Adipose tissue (tissue), 3 donors: ENCODE results near the gene RPS4Y1. TPM values are rescaled to one million over a fixed set of nuclear protein-coding genes. Genes with fewer than 3 reads are reported as not detected.
"Not testable (repeated sequence)": the region's sequence is repeated elsewhere in the genome, so short reads cannot be mapped to it uniquely, and the experiment has no call there.

Experiments
- H3K27ac ChIP-seq: one replicate; pipeline ENCODE4 v1.5.1; 2013; ENCODE audit warnings: low read depth, low read length
- WGBS, 3 donors: extraction: QIAGEN DNeasy Blood & Tissue Kit; methylation state at CpG; one replicate each; pipeline ENCODE4 v1.1.7; 2013; 5-methylcytosine and 5-hydroxymethylcytosine counted together
- polyA plus RNA-seq, 3 donors: library from polyadenylated mRNA; stranded (reverse); fragments of 200-250 nt; gene quantifications; one replicate each; pipeline ENCODE4 v1.2.3, GENCODE V29; 2013
- donor health status: healthy with polysubstance abuse.
- donor health status: Bipolar disorder and iron deficiency.
- donor health status: healthy.

The RPS4Y1 gene
- polyA plus RNA-seq, 3 donors = 0.21 to 506 (median 310) TPM

- WGBS, 3 donors = 93% methylated on average over 8 of the region's 8 CpGs; no CpG with 5 or more reads in 1 of the 3 donors
- H3K27ac ChIP-seq = no peak overlapping the region
These were observed 26.1 kb downstream of the RPS4Y1 start for GRCh38 chrY:2867469-2867868.

GRCh38 chrY:2868035-2868607, 26.7 kb downstream of the RPS4Y1 start:
- H3K27ac ChIP-seq = no peak overlapping the region
- 90 to 97% methylated on average over 6 to 7 of the region's 8 CpGs; no CpG with 5 or more reads in 1 of the 3 donors for WGBS, 3 donors

GRCh38 chrY:2872234-2872633, 30.8 kb downstream of the RPS4Y1 start:
- 92 to 96% methylated on average over 9 of the region's 9 CpGs; no CpG with 5 or more reads in 1 of the 3 donors for WGBS, 3 donors
- H3K27ac ChIP-seq = not testable (repeated sequence)

GRCh38 chrY:2874211-2874610, 32.8 kb downstream of the RPS4Y1 start:
- H3K27ac ChIP-seq = no peak overlapping the region
- 8 to 62% methylated on average over 1 of the region's 1 CpG; no CpG with 5 or more reads in 1 of the 3 donors for WGBS, 3 donors

- WGBS, 3 donors = 65 to 78% methylated on average over 1 of the region's 1 CpG; no CpG with 5 or more reads in 1 of the 3 donors
- H3K27ac ChIP-seq = no peak overlapping the region
These were observed 42.2 kb downstream of the RPS4Y1 start for GRCh38 chrY:2883561-2883960.

GRCh38 chrY:2885880-2886279, 44.5 kb downstream of the RPS4Y1 start:
- 41 to 48% methylated on average over 3 of the region's 3 CpGs; no CpG with 5 or more reads in 1 of the 3 donors for WGBS, 3 donors
- H3K27ac ChIP-seq = no peak overlapping the region

- WGBS, 3 donors = 30 to 44% methylated on average over 5 of the region's 5 CpGs; no CpG with 5 or more reads in 1 of the 3 donors
- H3K27ac ChIP-seq = no peak overlapping the region
These were observed 46.0 kb downstream of the RPS4Y1 start for GRCh38 chrY:2887386-2887785.

- no peak overlapping the region for H3K27ac ChIP-seq
- 76 to 90% methylated on average over 3 of the region's 3 CpGs; no CpG with 5 or more reads in 1 of the 3 donors for WGBS, 3 donors
These were observed 46.6 kb downstream of the RPS4Y1 start for GRCh38 chrY:2887955-2888354.

GRCh38 chrY:2893471-2893870, 52.1 kb downstream of the RPS4Y1 start:
- H3K27ac ChIP-seq = no peak overlapping the region
- WGBS, 3 donors = 89 to 100% methylated on average over 1 of the region's 1 CpG; no CpG with 5 or more reads in 1 of the 3 donors

GRCh38 chrY:2896050-2896449, 54.6 kb downstream of the RPS4Y1 start:
- 92 to 93% methylated on average over 2 of the region's 2 CpGs; no CpG with 5 or more reads in 1 of the 3 donors for WGBS, 3 donors
- no peak overlapping the region for H3K27ac ChIP-seq

GRCh38 chrY:2907356-2907755, 66.0 kb downstream of the RPS4Y1 start:
- 41 to 49% methylated on average over 1 of the region's 1 CpG; no CpG with 5 or more reads in 1 of the 3 donors for WGBS, 3 donors
- no peak overlapping the region for H3K27ac ChIP-seq

- H3K27ac ChIP-seq = no peak overlapping the region
These were observed 71.8 kb downstream of the RPS4Y1 start for GRCh38 chrY:2913066-2913815.

Other genes starting within 250 kb of the RPS4Y1 start
- gene SRY, start 53.9 kb upstream of the RPS4Y1 start, polyA plus RNA-seq = under 1 TPM in 1 of 3 donors, not detected in 2; 0.13 TPM
- gene ZFY, start 93.8 kb downstream of the RPS4Y1 start, polyA plus RNA-seq = 1 to 10 TPM in 2 of 3 donors, not detected in 1; 2.0 to 4.3 TPM